ENCODE data around the gene TOE1.

TOE1 gene

DNA sequence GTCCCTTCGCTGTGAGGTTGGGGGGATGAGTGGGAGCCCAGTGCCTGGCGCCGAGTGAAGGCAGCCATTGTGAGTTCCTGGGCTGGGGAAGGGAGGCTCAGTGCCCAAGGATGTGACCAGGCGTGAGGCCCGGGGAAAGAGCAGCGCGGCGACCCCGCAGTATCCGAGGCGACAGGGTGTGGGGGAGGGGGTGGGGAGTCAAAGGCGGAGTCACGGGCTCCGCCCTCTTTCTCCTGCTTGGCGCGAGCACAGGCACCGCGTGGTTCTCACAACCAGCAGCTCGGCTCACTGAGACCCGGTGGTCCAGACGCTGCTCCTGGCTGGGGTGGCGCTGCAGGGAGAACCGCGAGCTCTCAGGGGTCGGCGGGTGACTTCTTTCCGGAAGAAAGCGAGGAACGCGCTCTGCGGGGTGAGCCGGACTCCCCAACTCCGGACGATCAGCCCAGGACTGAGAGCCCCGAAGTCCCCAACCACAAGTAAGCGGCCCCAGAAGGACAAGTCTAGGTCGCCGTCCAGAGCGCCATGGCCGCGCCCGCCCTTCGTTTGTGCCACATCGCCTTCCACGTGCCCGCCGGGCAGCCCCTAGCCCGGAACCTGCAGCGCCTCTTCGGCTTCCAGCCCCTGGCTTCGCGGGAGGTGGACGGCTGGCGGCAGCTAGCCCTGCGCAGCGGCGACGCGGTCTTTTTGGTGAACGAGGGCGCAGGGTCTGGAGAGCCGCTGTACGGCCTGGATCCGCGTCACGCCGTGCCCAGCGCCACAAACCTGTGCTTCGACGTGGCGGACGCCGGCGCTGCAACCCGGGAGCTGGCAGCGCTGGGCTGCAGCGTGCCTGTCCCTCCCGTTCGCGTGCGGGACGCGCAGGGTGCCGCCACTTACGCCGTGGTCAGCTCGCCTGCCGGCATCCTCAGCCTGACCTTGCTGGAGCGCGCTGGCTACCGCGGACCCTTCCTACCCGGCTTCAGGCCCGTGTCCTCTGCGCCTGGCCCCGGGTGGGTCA, 13.0 kb upstream of the TOE1 start, which contains the start of gene HPDL:
HPDL (plus strand) TSS at position 269 of the 997 bp plus-strand sequence; CDS start at position 523, 254 bp downstream.
- peak; percentile 93 for DNase-seq

DNA sequence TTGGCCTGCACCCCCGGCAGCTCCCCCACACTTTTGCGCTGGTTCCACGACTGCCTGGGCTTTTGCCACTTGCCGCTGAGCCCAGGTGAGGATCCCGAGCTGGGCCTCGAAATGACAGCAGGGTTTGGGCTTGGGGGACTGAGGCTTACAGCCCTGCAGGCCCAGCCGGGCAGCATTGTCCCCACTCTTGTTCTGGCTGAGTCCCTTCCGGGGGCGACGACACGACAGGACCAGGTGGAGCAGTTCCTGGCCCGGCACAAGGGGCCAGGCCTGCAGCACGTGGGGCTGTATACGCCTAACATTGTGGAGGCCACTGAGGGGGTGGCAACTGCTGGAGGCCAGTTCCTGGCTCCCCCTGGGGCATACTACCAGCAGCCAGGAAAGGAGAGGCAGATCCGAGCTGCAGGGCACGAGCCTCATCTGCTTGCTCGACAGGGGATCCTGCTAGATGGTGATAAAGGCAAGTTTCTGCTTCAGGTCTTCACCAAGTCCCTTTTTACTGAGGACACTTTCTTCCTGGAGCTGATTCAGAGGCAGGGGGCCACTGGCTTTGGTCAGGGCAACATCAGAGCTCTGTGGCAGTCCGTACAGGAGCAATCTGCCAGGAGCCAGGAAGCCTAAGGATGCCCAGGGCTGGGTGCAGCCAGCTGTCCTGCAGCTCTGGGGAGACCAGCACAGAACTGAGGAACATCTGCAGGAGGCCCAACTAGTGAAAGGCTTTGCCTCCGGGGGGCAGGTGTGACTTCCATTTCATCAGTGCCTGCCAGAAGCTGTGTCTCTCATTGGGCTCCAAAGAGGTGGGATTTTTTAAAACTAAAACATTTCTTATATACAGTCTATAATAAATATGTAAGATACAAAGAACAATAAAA, 12.1 kb upstream of the TOE1 start:
- peak; percentile 55 for DNase-seq

DNA sequence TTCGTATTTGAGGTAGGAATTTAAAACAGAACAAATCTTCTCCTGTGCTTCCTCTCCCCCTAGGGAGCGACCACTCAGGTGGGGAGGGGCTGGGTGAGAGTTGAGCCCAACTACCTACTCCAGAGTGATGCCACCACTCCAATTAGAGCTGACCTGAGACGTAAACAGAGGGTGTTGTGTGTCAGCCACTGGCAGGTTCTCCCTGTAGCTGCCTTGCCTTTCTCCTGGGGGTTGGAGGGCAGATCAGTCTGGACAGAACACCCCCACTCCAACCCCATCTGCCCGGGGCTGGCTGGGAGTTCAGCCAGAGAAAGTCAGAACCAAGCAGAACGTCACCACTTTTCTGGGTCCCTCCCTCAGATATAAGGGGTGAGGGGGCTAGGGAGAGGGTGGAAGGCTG, 11.3 kb upstream of the TOE1 start:
- DNase-seq = no peak

DNA sequence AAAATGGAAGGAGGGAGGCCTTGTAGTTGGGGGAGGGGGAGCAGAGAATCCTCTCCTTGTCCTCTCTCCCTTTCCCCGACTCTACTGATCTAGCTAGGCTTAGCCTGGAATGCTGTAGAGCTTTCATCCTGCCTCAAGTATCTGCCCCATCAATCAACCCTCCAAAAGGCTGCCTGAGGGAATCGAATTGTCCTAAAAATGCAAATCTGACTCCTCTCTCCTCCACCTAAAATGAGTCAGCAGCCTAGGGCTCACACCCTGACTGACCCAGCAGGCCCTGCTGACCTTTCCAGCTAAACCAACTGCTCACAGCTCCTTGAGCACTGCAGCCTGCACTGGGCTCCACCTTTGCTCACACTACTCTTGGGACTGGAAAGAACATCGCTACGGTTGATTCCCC, 10.5 kb upstream of the TOE1 start:
- no peak for DNase-seq

DNA sequence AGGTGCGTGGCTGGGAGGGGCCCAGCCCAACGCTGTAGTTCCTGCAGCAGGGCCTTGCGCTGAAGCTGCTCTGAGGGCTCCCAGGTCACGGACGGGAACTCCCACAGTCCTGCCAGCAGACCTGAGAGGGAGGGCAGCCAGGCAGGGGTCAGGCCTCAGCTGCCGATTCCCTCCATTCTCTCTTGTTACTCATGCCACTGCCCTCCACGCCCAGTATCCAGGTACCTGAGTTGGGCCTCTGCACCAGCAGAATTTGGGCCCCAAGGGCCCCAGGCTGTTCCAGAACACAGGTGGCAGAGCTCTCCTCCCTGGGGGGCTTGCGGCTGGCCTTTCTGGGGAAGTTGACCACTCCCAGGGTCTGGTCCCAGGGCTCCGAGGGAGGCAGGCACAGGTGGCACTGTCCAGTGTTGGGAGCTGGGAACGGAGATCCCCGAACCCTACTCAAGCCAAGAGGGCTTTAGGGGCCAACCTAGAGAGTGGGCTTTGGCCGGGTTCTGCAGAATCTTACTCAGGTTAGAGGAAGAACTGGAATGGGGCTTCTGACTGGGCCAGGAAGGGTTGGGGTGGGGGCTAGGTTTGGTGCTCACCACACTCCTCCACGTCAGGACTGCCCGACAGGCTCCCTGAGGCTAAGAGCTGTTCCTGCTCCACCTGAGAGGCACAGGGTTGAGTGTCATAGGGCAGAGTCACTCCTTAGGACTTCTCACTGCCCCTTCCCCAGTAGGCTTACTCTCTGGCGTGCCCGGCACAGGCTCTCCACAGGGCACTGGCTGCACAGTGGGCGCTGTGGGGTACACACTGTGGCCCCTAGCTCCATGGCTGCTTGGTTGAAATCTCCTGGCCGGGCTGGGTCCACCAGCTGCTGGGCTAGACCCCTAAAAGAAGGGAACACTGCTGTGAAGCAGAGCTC, 8.3 kb upstream of the TOE1 start:
- no peak for DNase-seq

DNA sequence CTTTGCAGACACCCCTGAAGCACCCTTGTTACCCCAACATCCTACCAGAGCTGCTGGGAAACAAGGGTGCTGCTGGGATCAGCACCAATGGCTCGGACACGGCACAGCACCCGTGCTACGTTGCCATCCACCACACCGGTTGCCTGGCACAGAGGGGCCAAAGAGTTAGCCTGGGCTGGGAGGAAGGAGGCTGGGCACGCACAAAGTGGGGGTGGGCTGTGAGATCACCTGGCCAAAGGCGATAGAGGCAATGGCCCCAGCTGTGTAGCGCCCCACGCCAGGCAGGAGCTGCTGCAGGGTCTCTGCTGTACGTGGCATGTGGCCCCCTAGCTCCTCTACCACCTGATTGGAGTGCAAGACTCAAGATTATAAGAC, 7.6 kb upstream of the TOE1 start:
- no peak for DNase-seq

DNA sequence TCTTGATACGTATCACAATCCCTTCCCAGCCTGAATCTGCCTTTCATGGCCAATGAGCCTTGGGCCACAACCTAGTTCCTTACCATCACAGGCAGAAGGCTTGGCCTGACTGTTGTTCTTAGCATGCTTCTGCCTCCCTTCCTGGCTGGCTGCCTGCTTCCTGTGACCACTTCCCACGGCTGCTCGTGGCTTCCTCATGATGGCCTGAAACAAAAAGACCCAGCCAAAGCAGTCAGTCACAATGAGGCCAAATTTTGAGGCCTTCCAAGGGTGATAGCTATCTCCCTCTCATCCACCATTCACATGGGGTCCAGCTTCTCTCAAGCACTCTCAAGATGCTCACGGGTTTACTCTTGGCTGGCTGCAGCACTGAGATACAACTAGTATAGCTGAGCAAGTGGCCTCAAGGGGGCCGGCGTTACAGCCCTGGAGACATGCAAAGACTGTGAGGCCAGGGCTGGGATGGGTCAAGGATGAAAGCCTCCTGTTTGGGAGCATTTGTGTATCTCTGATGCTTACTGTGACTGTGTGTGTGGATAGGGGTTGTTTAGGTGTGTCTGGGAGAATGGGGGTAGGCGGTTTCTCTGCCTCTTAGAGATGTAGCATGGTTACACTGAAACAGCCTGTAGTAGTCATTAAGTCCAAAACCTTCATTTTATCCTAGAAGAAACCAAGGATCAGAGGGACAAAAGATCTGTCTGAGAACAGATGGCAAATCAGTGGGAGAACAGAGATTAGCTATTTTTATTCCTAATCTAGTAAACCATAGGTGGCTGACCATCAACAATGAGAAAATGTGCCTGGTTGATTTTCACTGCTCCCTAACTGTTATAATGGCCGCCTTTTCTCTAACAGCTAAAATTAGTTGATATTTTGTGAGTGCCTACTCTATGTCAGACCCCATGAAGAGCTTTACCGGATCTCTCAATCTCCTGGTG, 5.4 kb upstream of the TOE1 start:
- peak; percentile 44 for DNase-seq

DNA sequence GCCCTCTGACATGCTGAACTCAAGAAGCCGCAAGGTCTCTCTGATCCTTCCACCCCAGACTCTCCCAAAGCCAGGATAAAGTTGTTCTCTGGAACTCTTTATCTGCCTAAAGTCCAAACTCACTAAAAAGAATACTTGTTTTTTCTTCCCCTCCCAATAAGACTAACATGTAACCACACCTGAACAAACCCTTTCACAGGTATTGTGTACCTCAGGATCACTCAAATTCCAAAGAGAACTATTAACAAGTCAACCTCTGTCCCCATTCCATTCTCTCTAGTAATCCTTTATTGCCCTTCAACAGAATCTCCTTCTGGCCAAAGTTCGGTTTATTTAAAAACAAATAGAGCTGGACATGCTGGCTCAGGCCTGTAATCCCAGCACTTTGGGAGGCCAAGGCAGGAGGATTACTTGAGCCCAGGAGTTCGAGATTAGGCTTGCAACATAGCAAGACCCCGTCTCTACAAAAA, 4.1 kb upstream of the TOE1 start:
- DNase-seq = no peak

DNA sequence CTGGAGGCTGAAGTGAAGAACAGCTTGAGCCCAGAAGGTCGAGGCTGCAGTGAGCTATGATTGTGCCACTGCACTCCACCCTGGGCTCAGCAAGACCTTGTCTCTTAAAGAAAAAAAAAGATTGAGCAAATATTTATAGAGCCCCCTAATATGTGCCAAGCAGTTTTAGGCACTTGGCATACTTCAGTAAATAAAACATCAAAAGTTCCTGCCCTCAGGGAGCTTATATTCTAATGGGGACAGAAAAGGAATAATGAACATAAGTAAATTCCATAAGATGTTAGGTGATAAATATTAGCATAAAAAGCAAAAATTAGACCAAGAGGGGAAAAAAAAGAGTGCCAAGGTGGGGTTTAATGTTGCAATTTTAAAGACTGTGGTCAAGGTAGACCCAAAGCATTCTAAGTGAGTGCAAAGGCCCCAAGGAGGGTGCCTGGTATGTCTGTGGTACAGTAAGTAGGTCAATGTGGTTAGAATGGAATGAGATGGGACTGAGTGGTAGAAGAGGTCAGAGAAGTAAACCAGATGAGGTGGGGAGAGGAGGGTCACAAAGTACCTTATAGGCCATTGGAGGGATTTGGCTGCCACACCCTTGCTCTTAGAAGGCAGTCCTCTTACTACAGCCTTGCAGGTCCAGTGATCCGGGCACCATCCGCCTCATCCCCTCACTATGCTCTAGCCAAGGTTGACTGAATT, 2.2 kb upstream of the TOE1 start:
- no peak for DNase-seq

DNA sequence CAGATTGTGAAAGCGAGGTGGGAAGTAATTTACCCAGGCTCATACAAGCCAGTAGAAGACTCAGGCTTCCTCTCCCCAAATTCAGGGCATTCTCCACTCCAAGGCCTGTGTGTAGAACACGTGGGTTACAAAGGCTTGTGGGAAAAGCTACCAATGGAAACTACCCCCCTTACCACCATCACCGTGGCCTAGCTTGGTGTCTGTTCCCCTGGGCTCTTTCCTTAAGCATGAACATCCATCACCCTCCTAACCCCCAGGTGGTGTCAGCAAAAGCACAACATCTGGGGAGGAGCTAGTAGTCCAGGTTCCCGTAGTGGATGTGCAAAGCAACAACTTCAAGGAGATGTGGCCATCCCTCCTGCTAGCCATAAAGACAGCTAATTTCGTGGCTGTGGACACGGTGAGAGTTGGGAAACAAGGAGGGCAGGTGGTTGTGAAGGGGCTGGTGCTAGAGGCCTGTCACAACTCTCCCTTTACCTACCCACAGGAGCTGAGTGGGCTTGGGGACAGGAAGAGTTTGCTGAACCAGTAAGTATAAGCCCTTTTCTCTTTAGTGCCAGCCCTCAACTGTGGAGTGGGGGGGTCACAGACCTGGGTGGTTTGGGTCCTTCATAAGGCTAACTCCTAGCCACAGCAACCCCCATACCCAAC, 971 bp downstream of the TOE1 start:
- peak; percentile 71 for DNase-seq

DNA sequence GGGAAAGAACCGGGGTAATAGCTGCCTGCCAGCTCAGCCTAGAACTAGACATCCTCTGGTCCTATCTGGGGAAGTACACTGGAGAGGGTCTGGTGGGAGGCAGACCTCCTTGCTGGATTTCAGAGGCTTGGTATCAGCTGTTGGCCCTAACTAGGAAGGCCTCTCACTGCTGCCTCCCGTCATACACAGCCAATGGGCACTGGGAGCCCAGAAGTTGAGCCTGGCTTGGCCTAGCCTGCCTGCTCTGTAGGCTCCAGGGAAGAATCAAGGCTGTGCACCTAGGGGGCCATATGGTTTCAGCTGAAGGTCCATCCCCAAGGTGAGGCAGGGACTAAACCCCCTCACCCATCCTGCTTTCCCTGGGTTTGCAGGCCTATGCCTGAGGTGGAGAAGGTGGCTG, 4.5 kb downstream of the TOE1 start:
- DNase-seq = no peak

DNA sequence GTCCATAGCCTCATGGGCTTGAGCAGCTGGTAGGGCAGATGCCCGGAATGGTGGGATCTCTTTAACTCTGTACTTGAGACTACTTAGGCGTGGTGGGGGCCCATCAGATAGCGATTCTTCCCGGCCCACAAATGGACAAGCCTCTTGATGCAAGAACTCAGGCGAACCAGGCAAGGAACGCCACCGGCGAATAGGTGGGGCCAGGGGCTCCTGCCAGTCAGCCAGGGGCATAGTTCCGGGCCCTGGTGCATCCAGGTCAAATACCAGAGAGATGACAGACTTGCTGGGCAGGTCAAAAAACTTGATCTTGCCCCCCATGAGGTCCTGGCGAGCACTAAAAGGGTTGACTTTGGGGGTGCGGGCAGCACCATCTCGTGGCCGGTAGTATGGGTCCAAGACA, 5.0 kb downstream of the TOE1 start:
- no peak for DNase-seq

DNA sequence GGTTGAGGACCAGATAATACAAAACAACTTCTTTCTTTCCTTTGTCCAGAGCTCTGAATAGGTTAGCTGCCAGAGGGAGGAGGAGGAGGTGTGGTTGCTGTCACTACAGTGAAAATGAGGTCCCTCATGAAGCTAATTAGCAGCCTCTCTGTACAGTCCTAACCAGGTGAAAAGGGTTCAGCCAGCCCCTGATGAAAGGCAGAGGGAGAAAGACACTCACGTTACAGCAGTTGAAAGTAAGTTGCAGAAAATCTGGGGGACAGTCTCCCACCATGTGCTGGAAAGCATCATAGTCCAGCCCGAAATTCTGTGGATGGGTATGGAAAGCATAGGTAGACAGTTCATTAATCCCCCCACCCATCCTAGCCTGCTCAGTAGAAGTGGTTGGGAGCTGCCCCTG, 6.5 kb downstream of the TOE1 start:
- no peak for DNase-seq

DNA sequence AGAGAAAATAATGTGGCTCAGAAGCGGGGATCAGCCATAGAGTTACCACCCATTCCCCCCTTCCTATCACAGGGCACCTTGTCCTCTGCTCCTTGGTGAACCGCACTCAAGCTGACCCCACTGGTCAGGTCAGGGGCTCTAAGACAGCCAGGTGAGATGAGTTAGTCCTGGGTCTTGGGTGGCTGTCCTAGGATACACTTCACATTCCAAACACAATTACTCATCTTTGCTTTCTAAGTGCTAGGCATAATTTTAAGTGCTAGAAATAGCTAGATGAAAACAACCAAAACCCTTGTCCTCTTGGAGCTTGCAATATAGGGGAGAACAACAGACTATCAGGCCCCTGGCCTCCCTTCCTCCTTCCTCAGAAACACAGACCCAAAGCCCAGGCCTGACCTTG, 8.1 kb downstream of the TOE1 start:
- no peak for DNase-seq

DNA sequence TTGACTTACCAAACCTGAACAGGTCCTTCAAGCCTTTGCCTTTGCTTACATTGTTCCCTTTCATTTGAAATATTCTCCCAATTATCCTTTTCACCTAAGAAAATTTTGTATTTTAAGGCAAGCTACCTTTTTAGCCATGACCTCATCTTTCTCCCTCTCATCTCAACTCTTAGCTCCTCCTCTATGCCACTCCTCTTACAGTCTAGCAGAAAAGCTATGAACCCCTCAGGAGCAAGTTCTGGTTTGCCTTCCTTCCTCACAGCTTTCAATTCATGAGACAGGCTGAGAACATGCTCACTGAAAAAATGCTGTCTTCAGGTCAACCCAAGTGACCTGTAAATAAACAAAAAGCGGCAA, 8.6 kb downstream of the TOE1 start:
- no peak for DNase-seq

DNA sequence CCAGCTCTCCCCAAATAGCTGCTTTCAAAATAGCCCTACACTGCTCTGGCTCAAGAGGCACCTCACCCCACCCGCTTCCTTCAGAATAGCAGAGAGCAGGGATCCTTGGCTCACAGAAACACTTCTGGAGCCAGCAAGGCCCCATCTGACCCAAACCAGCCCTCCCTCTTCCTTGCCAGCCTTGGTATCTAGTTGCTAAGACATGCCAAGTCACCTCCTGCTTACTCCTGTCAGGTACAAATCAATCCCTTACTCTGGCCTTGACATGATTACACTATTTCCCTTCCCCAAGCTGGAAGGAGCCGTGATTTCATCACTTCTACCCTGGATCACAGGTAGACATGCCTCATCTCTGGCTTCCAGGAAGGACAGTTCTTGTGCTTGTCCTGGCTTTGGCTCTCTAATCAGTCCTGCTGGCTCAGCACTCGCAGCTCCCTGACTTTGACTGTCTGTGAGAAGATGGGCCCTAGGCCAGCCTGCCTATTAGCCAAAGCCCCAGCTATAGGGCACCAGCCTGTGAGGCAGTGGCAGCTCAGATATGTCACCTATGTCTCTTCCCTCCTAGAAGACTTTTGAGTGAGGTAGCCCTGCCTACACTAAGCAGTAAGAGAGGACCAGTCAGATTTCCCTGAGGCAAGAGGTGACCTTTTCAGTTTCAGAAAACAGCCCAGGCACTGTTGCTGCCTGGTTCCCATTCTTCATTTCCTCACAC, 9.2 kb downstream of the TOE1 start:
- no peak for DNase-seq

DNA sequence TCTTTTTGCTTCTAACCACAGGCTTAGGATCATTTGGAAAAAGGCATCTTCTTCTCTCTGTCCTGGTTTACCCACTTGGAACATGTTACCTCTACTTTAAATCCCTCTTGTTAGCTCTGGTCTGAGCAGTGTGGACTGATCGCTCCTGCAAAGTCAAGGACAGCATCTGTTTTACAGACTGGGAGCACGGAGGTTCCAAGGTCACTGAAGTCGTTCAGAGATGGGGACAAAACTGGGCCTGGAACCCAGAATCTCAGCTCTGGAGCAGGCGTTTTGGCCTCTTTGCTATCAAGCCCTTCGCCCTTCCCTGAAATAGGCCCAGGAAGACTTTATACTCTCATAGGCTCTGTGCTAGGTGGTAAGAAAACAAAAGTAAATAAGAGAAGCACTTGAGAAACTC, 11.5 kb downstream of the TOE1 start:
- DNase-seq = no peak

DNA sequence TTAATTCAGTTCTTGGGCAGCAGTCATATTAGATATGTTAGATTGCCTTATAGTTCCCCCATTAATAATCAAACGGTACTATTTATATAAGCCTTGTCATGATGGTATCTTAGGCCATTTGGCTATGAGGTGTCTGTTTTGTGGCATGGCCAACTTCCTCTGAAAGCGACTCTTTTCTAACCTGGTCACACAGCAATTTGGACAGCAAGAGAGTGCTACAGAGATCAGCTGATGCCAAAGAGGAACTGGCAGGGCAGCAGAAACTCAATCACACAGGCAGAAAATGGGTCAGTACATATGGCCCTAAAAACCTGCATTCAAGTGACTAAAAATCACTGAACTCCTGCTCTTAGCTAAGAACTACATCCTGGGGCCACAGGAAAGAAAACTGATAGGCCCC, 13.7 kb downstream of the TOE1 start:
- no peak for DNase-seq

DNA sequence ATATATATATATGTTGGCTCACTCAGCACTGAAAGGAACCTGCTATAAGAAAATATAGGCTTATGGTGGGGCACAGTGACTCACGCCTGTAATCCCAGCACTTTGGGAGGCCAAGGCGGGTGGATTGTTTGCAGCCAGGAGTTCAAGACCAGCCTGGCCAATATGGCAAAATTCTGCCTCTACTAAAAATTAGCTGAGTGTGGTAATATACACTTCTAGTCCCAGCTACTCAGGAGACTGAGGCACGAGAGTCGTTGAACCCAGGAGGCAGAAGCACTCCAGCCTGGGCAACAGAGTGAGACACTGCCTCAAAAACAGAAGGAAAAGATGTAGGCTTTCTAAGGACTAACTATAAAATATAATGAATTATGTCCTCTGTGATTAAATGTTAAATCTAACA, 14.9 kb downstream of the TOE1 start:
- DNase-seq = no peak

DNA sequence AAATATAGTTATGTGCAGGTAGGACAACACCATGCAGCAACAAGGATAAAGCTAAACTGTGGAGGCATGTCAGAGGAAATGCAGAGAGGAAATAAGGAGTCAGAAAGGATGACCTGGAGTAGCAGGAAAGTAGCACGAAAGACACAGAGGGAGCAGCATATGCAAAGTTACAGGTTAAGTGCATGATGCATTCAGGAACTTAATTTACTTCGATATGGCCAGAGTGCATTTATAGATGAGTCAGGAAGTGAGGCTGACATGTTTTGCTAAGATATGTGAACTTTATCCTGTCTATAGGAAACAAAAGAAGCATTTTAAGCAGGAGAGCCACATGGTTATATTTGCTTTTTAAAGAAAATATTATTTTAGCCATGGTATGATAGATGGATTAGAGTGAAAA, 15.7 kb downstream of the TOE1 start:
- DNase-seq = no peak
